ENCODE data around the gene WWOX.

Gene WWOX

DNA sequence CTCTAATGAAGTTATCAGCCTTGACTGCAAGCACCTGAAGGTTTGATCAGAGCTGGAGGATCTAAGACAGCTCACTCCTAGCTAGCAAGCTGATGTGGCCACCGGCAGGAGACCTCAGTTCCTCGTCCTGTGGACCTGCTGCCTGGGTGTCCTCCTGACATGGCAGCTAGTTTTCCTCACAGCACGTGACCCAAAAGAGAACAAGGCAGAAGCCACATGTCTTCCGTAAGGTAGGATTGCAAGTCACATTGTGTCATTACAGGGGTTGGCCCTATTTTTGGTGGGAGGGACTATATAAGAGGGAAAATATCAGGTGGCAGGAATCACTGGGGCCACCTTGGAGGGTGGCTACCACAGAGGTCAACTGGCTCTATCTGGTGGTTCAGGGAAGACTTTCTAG is 18.1 kb upstream of the WWOX start:
- no peak overlapping the region for H3K27ac ChIP-seq (ENCODE audit: low read depth, low read length)
- no peaks in the 10 kb centered on the region for H3K9me3 ChIP-seq (ENCODE audit: control insufficient read depth, insufficient read depth, low read length)
- H3K4me1 ChIP-seq (ENCODE audit: control insufficient read depth, insufficient read depth, low read length): no peaks in the 10 kb centered on the region
- peaks cover 58% of the 10 kb centered on the region for H3K27me3 ChIP-seq (ENCODE audit: control insufficient read depth, insufficient read depth, low read length)
- H3K36me3 ChIP-seq (ENCODE audit: control insufficient read depth, insufficient read depth, low read length): no peaks in the 10 kb centered on the region
- no peak overlapping the region for H3K9ac ChIP-seq (ENCODE audit: low read depth, low read length)
- no peak overlapping the region for H3K4me3 ChIP-seq (ENCODE audit: low read depth, low read length)

DNA sequence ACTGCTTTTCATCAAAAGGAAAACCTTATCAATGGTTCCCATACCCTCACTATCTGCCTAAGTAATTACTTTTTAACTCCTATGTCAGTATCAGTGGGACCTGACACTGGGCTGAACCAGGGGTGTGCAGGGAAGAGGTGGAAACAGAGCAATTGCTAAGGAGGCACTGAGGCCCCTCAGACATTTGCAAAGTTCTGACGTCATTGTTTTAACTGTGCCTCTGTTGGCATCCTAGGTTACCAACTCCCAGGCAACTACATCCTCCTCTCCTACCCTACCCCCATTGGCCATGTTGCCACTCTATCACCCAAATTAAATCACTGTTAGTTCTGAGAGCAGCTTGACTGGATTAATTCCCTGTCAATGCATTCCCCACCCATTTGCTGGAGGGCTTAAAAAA is 8.0 kb upstream of the WWOX start:
- no peaks in the 10 kb centered on the region for H3K9me3 ChIP-seq (ENCODE audit: control insufficient read depth, insufficient read depth, low read length)

DNA sequence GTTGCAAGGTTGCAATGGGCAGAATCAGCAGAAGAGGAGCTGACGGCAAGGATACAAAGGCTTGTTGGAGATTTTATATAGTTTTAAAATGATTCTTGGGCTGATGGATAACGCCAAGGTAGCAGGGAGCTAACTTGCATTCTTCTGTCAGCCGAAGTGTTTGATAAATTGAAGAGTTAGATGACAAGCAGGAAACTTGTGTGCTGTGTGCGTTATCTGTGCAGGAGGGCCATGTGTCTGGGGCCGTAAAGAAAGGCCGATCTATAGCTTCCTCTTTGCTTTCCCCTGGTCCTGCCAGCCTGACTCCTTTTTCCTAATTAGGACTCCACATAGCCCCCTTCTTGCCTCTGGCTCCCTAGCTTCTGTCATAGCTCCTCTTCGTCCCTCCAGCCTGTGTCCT is 6.7 kb upstream of the WWOX start:
- Histone ChIP-seq H3K9me3 (ENCODE audit: control insufficient read depth, insufficient read depth, low read length) (no peaks in the 10 kb centered on the region), H3K36me3 (ENCODE audit: control insufficient read depth, insufficient read depth, low read length) (no peaks in the 10 kb centered on the region), H3K27ac (ENCODE audit: low read depth, low read length) (no peak overlapping the region), H3K27me3 (ENCODE audit: control insufficient read depth, insufficient read depth, low read length) (peaks cover 13% of the 10 kb centered on the region), H3K4me3 (ENCODE audit: low read depth, low read length) (no peak overlapping the region), H3K9ac (ENCODE audit: low read depth, low read length) (no peak overlapping the region), H3K4me1 (ENCODE audit: control insufficient read depth, insufficient read depth, low read length) (no peaks in the 10 kb centered on the region)

More for the DNA sequence above, 8.0 kb upstream of the WWOX start:
- Histone ChIP-seq H3K27ac (ENCODE audit: low read depth, low read length) (no peak overlapping the region), H3K9ac (ENCODE audit: low read depth, low read length) (no peak overlapping the region), H3K36me3 (ENCODE audit: control insufficient read depth, insufficient read depth, low read length) (no peaks in the 10 kb centered on the region), H3K27me3 (ENCODE audit: control insufficient read depth, insufficient read depth, low read length) (peaks cover 5% of the 10 kb centered on the region), H3K4me1 (ENCODE audit: control insufficient read depth, insufficient read depth, low read length) (no peaks in the 10 kb centered on the region), H3K4me3 (ENCODE audit: low read depth, low read length) (no peak overlapping the region)

DNA sequence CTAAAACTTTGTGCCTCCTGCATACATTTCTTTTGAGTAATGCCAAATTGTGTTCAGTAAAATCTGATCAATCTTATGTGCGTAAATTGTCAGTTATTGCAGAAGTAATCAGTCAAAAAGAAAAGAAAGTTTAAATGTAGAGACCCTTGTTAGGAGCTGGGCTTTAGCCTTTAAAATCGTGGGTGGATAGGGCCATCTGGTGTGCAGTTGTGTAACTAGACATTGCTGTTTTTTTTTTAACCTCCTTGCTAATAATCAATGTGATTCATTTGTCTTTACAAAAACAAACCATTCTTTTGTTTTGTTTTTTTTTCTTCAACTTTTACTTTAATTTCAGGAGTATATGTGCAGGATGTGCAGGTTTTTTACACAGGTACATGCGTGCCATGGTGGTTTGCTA is 5.3 kb upstream of the WWOX start:
- H3K9me3 ChIP-seq (ENCODE audit: control insufficient read depth, insufficient read depth, low read length): no peaks in the 10 kb centered on the region
- H3K27ac ChIP-seq (ENCODE audit: low read depth, low read length): no peak overlapping the region
- no peaks in the 10 kb centered on the region for H3K4me1 ChIP-seq (ENCODE audit: control insufficient read depth, insufficient read depth, low read length)

DNA sequence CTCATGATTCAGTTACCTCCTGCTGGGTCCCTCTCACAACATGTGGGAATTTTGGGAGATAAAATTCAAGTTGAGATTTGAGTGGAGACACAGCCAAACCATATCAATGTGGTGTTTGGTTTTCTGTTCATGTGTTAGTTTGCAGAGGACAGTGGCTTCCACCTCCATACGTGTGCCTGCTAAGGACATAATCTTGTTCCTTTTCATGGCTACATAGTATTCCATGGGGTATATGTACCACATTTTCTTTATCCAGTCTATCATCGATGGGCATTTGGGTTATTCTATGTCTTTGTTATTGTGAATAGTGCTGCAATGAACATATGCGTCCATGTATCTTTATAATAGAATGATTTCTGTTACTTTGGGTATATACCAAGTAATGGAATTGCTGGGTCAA is 4.5 kb upstream of the WWOX start:
- no peak overlapping the region for H3K9ac ChIP-seq (ENCODE audit: low read depth, low read length)
- no peaks in the 10 kb centered on the region for H3K4me1 ChIP-seq (ENCODE audit: control insufficient read depth, insufficient read depth, low read length)
- no peaks in the 10 kb centered on the region for H3K9me3 ChIP-seq (ENCODE audit: control insufficient read depth, insufficient read depth, low read length)
- H3K4me3 ChIP-seq (ENCODE audit: low read depth, low read length): no peak overlapping the region
- no peaks in the 10 kb centered on the region for H3K36me3 ChIP-seq (ENCODE audit: control insufficient read depth, insufficient read depth, low read length)
- no peak overlapping the region for H3K27ac ChIP-seq (ENCODE audit: low read depth, low read length)
- H3K27me3 ChIP-seq (ENCODE audit: control insufficient read depth, insufficient read depth, low read length): peaks cover 16% of the 10 kb centered on the region

More for the DNA sequence above, 5.3 kb upstream of the WWOX start:
- Histone ChIP-seq H3K9ac (ENCODE audit: low read depth, low read length) (no peak overlapping the region), H3K36me3 (ENCODE audit: control insufficient read depth, insufficient read depth, low read length) (no peaks in the 10 kb centered on the region), H3K4me3 (ENCODE audit: low read depth, low read length) (no peak overlapping the region), H3K27me3 (ENCODE audit: control insufficient read depth, insufficient read depth, low read length) (peaks cover 16% of the 10 kb centered on the region)

DNA sequence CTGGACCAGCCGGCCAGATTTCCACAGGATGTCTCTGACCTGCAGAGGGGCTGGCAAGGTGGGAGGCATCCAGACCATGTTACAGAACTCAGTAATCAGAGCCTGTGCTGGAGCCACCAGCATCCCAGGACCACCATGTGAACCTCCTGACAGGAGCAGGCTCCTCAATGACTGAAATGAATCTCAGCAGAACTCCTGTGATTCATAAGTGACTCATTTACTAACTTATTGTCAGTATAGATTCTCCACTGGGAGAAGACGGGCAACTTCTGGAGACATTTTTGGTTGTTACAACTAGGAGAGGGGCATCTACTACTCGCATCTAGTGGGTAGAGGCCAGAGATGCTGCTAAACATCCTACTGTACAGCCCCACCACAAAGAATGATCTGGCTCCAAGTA is 3.1 kb upstream of the WWOX start:
- peaks cover 16% of the 10 kb centered on the region for H3K27me3 ChIP-seq (ENCODE audit: control insufficient read depth, insufficient read depth, low read length)
- H3K27ac ChIP-seq (ENCODE audit: low read depth, low read length): no peak overlapping the region
- H3K9ac ChIP-seq (ENCODE audit: low read depth, low read length): no peak overlapping the region
- H3K9me3 ChIP-seq (ENCODE audit: control insufficient read depth, insufficient read depth, low read length): no peaks in the 10 kb centered on the region
- no peak overlapping the region for H3K4me3 ChIP-seq (ENCODE audit: low read depth, low read length)
- H3K36me3 ChIP-seq (ENCODE audit: control insufficient read depth, insufficient read depth, low read length): no peaks in the 10 kb centered on the region
- peaks cover 7% of the 10 kb centered on the region; the same call in 1 of the 2 replicates for H3K4me1 ChIP-seq (ENCODE audit: control insufficient read depth, insufficient read depth, low read length)

DNA sequence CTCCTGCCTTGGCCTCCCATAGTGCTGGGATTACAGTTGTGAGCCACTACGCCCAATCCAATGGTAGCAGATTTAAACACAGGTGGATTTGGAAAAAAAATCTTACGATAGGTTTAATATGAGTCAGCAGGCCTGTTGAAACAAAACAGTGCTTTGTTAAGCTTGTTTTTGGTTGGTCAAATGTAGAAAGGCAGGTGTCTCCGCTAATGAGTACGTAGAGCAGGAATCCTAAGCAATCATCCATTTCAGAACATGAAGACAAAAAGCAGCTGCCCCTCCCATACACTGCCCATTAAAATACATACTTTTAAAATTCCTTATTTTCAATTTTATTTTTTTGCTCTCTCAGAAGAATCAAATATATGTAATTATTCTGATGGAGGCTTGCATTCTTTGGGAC is 1.9 kb upstream of the WWOX start:
- Histone ChIP-seq H3K27ac (ENCODE audit: low read depth, low read length) (no peak overlapping the region), H3K4me1 (ENCODE audit: control insufficient read depth, insufficient read depth, low read length) (peaks cover 7% of the 10 kb centered on the region; the same call in 1 of the 2 replicates), H3K4me3 (ENCODE audit: low read depth, low read length) (no peak overlapping the region), H3K9ac (ENCODE audit: low read depth, low read length) (no peak overlapping the region), H3K27me3 (ENCODE audit: control insufficient read depth, insufficient read depth, low read length) (peaks cover 14% of the 10 kb centered on the region), H3K9me3 (ENCODE audit: control insufficient read depth, insufficient read depth, low read length) (no peaks in the 10 kb centered on the region), H3K36me3 (ENCODE audit: control insufficient read depth, insufficient read depth, low read length) (no peaks in the 10 kb centered on the region; the same call in 1 of the 2 replicates)

GRCh38 chr16:78098087-78098486 is 1.4 kb upstream of the WWOX start:
- Histone ChIP-seq H3K27me3 (ENCODE audit: control insufficient read depth, insufficient read depth, low read length) (peaks cover 14% of the 10 kb centered on the region), H3K9ac (ENCODE audit: low read depth, low read length) (no peak overlapping the region), H3K4me1 (ENCODE audit: control insufficient read depth, insufficient read depth, low read length) (peaks cover 7% of the 10 kb centered on the region; the same call in 1 of the 2 replicates), H3K4me3 (ENCODE audit: low read depth, low read length) (no peak overlapping the region), H3K36me3 (ENCODE audit: control insufficient read depth, insufficient read depth, low read length) (no peaks in the 10 kb centered on the region; the same call in 1 of the 2 replicates), H3K9me3 (ENCODE audit: control insufficient read depth, insufficient read depth, low read length) (no peaks in the 10 kb centered on the region), H3K27ac (ENCODE audit: low read depth, low read length) (no peak overlapping the region)

DNA sequence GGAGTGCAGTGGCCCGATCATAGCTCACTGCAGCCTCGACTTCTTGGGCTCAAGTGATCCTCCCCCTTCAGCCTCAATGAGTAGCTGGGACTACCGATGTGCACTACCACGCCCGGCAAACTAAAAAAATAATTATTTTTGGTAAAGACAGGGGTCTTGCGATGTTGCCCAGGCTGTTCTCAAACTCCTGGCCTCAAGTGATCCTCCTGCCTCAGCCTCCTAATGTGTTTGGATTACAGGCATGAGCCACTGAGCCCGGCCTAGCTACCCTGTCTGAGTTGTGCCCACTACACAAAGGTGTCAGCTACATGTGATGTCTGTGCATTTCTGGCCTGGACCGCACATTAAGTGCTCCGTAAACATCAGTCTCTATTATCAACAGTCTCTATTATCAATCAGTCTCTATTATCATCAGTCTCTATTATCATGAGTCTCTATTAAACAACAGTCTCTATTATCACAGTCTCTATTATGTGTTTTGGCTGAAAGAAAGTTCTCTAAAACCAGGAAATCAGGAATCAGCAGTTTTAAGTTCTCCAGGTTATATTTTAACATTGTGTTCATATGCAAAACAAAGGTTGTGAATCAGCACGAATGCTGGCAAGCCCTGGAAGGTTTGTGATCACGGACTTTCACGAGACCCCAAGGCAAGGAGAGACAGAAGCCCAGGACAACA is 721 bp upstream of the WWOX start:
- Histone ChIP-seq H3K9me3 (ENCODE audit: control insufficient read depth, insufficient read depth, low read length) (no peaks in the 10 kb centered on the region), H3K27me3 (ENCODE audit: control insufficient read depth, insufficient read depth, low read length) (peaks cover 14% of the 10 kb centered on the region), H3K4me1 (ENCODE audit: control insufficient read depth, insufficient read depth, low read length) (peaks cover 7% of the 10 kb centered on the region; the same call in 1 of the 2 replicates), H3K36me3 (ENCODE audit: control insufficient read depth, insufficient read depth, low read length) (no peaks in the 10 kb centered on the region; the same call in 1 of the 2 replicates), H3K27ac (ENCODE audit: low read depth, low read length) (peak overlapping the region; percentile 80), H3K4me3 (ENCODE audit: low read depth, low read length) (peak overlapping the region; percentile 98), H3K9ac (ENCODE audit: low read depth, low read length) (no peak overlapping the region)

DNA sequence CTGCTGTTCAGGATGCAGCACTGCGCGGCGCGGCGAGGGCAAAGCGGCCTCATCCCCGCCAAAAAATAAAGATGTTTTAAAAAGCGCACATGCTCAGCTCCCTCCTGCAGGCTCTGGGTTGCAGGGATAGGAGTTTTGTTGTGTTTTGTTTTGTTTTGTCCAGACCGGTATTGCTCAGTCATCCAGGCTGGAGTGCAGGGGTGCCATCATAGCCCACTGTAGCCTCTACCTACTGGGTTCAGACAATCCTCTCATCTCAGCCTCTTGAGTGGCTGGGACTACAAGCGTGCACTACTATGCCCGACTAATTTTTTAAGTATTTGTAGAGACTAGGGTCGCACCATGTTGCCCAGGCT is 636 bp downstream of the WWOX start:
- no peaks in the 10 kb centered on the region; the same call in 1 of the 2 replicates for H3K36me3 ChIP-seq (ENCODE audit: control insufficient read depth, insufficient read depth, low read length)
- H3K4me3 ChIP-seq (ENCODE audit: low read depth, low read length): peak overlapping the region; percentile 98
- no peak overlapping the region for H3K27ac ChIP-seq (ENCODE audit: low read depth, low read length)
- peak overlapping the region; percentile 41; the same call in 1 of the 2 replicates for H3K9ac ChIP-seq (ENCODE audit: low read depth, low read length)
- no peaks in the 10 kb centered on the region for H3K9me3 ChIP-seq (ENCODE audit: control insufficient read depth, insufficient read depth, low read length)
- peaks cover 14% of the 10 kb centered on the region for H3K27me3 ChIP-seq (ENCODE audit: control insufficient read depth, insufficient read depth, low read length)
- H3K4me1 ChIP-seq (ENCODE audit: control insufficient read depth, insufficient read depth, low read length): peaks cover 7% of the 10 kb centered on the region; the same call in 1 of the 2 replicates

GRCh38 chr16:78102122-78102660 is 2.7 kb downstream of the WWOX start:
- Histone ChIP-seq H3K4me3 (ENCODE audit: low read depth, low read length) (no peak overlapping the region), H3K9me3 (ENCODE audit: control insufficient read depth, insufficient read depth, low read length) (no peaks in the 10 kb centered on the region)

More at GRCh38 chr16:78102122-78102660, 2.7 kb downstream of the WWOX start:
- no peaks in the 10 kb centered on the region; the same call in 1 of the 2 replicates for H3K36me3 ChIP-seq (ENCODE audit: control insufficient read depth, insufficient read depth, low read length)
- H3K4me1 ChIP-seq (ENCODE audit: control insufficient read depth, insufficient read depth, low read length): peaks cover 7% of the 10 kb centered on the region; the same call in 1 of the 2 replicates
- H3K27me3 ChIP-seq (ENCODE audit: control insufficient read depth, insufficient read depth, low read length): 0 out of 2 replicates have a peak, but pooled peaks cover 4% of the 10 kb centered on the region
- no peak overlapping the region for H3K9ac ChIP-seq (ENCODE audit: low read depth, low read length)
- H3K27ac ChIP-seq (ENCODE audit: low read depth, low read length): no peak overlapping the region
